HCT116 (cell line): ENCODE measurements around the gene STK36. TPM values are rescaled to one million over a fixed set of nuclear protein-coding genes. Genes with fewer than 3 reads are reported as not detected.

Experiments
- ATAC-seq: fragments of 200-7000 bp; cut with Tn5 transposase; 2 replicates; pipeline ENCODE4 v1.9.1; 2020; ENCODE audit warnings: mild to moderate bottlenecking, moderate library complexity
- BruUV-seq: library from RNA; stranded (reverse); fragments of 400-500 nt; replicated peaks from 2 replicates; lab custom pipeline; 2021; lab: Mats Ljungman, UMichigan
- CTCF ChIA-PET: fragments of 300-600 bp; sonication (Branson Sonifier 250); formaldehyde crosslinking; loops from one replicate; lab custom pipeline; 2021; ENCODE audit warnings: antibody characterized with exemption; lab: Charles Lee
- POLR2A ChIA-PET: fragments of 300-600, 350-600 bp; sonication (Branson Sonifier 250); formaldehyde crosslinking; loops from one replicate; lab custom pipeline; 2021; ENCODE audit warnings: antibody characterized with exemption; lab: Charles Lee
- RAD21 ChIA-PET, 2 experiments: fragments of 300-600 bp; sonication (Branson Sonifier 250); formaldehyde crosslinking; loops; one replicate each; lab custom pipeline; 2023; ENCODE audit warnings: low total read pairs in 2 of 2; ENCODE audit not compliant: uncharacterized antibody in 2 of 2, unreplicated experiment in 2 of 2, low non-redundant PET in 1 of 2; lab: Charles Lee
- DNase-seq: peaks from one replicate; pipeline ENCODE4 v3.0.0-alpha.2; 2010; ENCODE audit warnings: low read depth, low spot score
- H2AFZ ChIP-seq: fragments of 200-600 bp; shearing (Covaris generic), sonication (generic); 2 replicates; pipeline ENCODE4 v1.6.1; 2017; ENCODE audit warnings: low read depth, mixed run types, mixed read lengths, antibody characterized with exemption, low read length; ENCODE audit not compliant: poor library complexity, severe bottlenecking
- H3K27ac ChIP-seq: 2 replicates; pipeline ENCODE4 v1.5.1; 2012; ENCODE audit warnings: low read depth, low read length
- H3K27me3 ChIP-seq: fragments of 200-600 bp; sonication (generic); 2 replicates; pipeline ENCODE4 v1.6.1; 2016; ENCODE audit warnings: mixed run types, low read length, mixed read lengths; ENCODE audit not compliant: insufficient read depth
- H3K36me3 ChIP-seq, 2 experiments: fragments of 200-500 bp in 1 of 2; fragments of 200-600 bp in 1 of 2; sonication (Bioruptor generic) in 1 of 2; sonication (generic) in 1 of 2; 2 replicates each; pipeline versions ENCODE4 v1.5.1 to v1.6.1; 2014 to 2016; ENCODE audit warnings: low read length in 2 of 2, inconsistent platforms in 1 of 2, mixed read lengths in 1 of 2, mixed run types in 1 of 2; ENCODE audit not compliant: insufficient read depth in 2 of 2, control insufficient read depth in 1 of 2
- H3K4me1 ChIP-seq, 2 experiments: fragments of 200-600 bp in 1 of 2; sonication (generic) in 1 of 2; 2 replicates each; pipeline versions ENCODE4 v1.5.1 to v1.6.1; 2012 to 2017; ENCODE audit warnings: low read length in 2 of 2, inconsistent platforms in 1 of 2, mild to moderate bottlenecking in 1 of 2, mixed read lengths in 1 of 2, mixed run types in 1 of 2, moderate library complexity in 1 of 2; ENCODE audit not compliant: insufficient read depth in 2 of 2, control insufficient read depth in 1 of 2
- H3K4me2 ChIP-seq: fragments of 200-600 bp; sonication (generic); 2 replicates; pipeline ENCODE4 v1.6.1; 2017; ENCODE audit warnings: mixed run types, low read length, mixed read lengths
- H3K4me3 ChIP-seq, 2 experiments: fragments of 200-600 bp in 1 of 2; sonication (generic) in 1 of 2; replicated peaks in 1 of 2; 2 replicates each; pipeline ENCODE4 v1.5.1; 2011 to 2016; ENCODE audit warnings: low read length in 2 of 2, control low read depth in 1 of 2, low read depth in 1 of 2, mild to moderate bottlenecking in 1 of 2, mixed read lengths in 1 of 2, mixed run types in 1 of 2
- H3K79me2 ChIP-seq: fragments of 200-600 bp; sonication (generic); 2 replicates; pipeline ENCODE4 v1.6.1; 2017; ENCODE audit warnings: mild to moderate bottlenecking, mixed run types, low read length, moderate library complexity, mixed read lengths; ENCODE audit not compliant: insufficient read depth
- H3K9ac ChIP-seq: fragments of 200-600 bp; sonication (generic); 2 replicates; pipeline ENCODE4 v1.6.1; 2016; ENCODE audit warnings: low read length, mixed read lengths
- H3K9me2 ChIP-seq: fragments of 200-600 bp; sonication (generic), shearing (Covaris generic); 2 replicates; pipeline ENCODE4 v1.6.1; 2017; ENCODE audit warnings: mixed run types, mild to moderate bottlenecking, moderate library complexity; ENCODE audit not compliant: insufficient read depth
- H3K9me3 ChIP-seq, 2 experiments: fragments of 200-500 bp in 1 of 2; fragments of 200-600 bp in 1 of 2; sonication (Bioruptor generic) in 1 of 2; sonication (generic) in 1 of 2; 2 replicates each; pipeline ENCODE4 v1.6.1; 2014 to 2017; ENCODE audit warnings: low read length in 2 of 2, mixed read lengths in 2 of 2, inconsistent platforms in 1 of 2, low read depth in 1 of 2, mild to moderate bottlenecking in 1 of 2, mixed run types in 1 of 2, moderate library complexity in 1 of 2; ENCODE audit not compliant: control insufficient read depth in 1 of 2, insufficient read depth in 1 of 2
- H4K20me1 ChIP-seq: fragments of 200-600 bp; sonication (generic), shearing (Covaris generic); 2 replicates; pipeline ENCODE4 v1.6.1; 2017; ENCODE audit warnings: mixed run types, mild to moderate bottlenecking, moderate library complexity; ENCODE audit not compliant: insufficient read depth
- CBX3 ChIP-seq: IDR thresholded peaks from 2 replicates; pipeline ENCODE4 v1.6.1; 2012; ENCODE audit warnings: low read depth
- CTCF ChIP-seq, 3 experiments: fragments of 200-600 bp in 1 of 3; sonication (generic) in 1 of 3; IDR thresholded peaks in 2 of 3; conservative IDR thresholded peaks in 1 of 3; 2 replicates each; pipeline ENCODE4 v1.5.1; 2012 to 2017; ENCODE audit warnings: low read depth in 2 of 3, low read length in 2 of 3, antibody characterized with exemption in 1 of 3, borderline replicate concordance in 1 of 3, control low read depth in 1 of 3, mild to moderate bottlenecking in 1 of 3, mixed read lengths in 1 of 3, mixed run types in 1 of 3, moderate library complexity in 1 of 3; ENCODE audit not compliant: insufficient read depth in 1 of 3
- ELF1 ChIP-seq: IDR thresholded peaks from 2 replicates; pipeline ENCODE4 v1.6.1; 2012; ENCODE audit warnings: low read depth, borderline replicate concordance
- FOSL1 ChIP-seq: IDR thresholded peaks from 2 replicates; pipeline ENCODE4 v1.6.1; 2012; ENCODE audit warnings: low read depth
- POLR2AphosphoS5 ChIP-seq: IDR thresholded peaks from 2 replicates; pipeline ENCODE4 v1.6.1; 2011; ENCODE audit warnings: mild to moderate bottlenecking, low read depth, low read length, moderate library complexity
- RAD21 ChIP-seq: IDR thresholded peaks from 2 replicates; pipeline ENCODE4 v1.6.1; 2012; ENCODE audit warnings: low read depth, mild to moderate bottlenecking
- SRF ChIP-seq: IDR thresholded peaks from 2 replicates; pipeline ENCODE4 v1.6.1; 2012; ENCODE audit warnings: low read depth
- YY1 ChIP-seq: IDR thresholded peaks from 2 replicates; pipeline ENCODE4 v1.6.1; 2011; ENCODE audit warnings: low read length, low read depth, moderate library complexity, mild to moderate bottlenecking; ENCODE audit not compliant: insufficient replicate concordance; ENCODE audit errors: extremely low read depth
- intact Hi-C: fragments of 100-400 bp; cut with micrococcal nuclease; formaldehyde crosslinking; loops from 2 replicates; pipeline ENCODE4 v1.10.0; 2022
- total RNA-seq: library from RNA; stranded (reverse); gene quantifications from one replicate; pipeline ENCODE4 v1.2.1, GENCODE V29; 2021; ENCODE audit not compliant: unreplicated experiment
- TF ChIP-seq, protein P1 (sequence below): IDR thresholded peaks from 2 replicates; pipeline ENCODE4 v1.6.1; 2012; ENCODE audit warnings: low read depth

STK36 gene
- total RNA-seq, 1 experiment from 2014 or later = 45.5 TPM

DNA sequence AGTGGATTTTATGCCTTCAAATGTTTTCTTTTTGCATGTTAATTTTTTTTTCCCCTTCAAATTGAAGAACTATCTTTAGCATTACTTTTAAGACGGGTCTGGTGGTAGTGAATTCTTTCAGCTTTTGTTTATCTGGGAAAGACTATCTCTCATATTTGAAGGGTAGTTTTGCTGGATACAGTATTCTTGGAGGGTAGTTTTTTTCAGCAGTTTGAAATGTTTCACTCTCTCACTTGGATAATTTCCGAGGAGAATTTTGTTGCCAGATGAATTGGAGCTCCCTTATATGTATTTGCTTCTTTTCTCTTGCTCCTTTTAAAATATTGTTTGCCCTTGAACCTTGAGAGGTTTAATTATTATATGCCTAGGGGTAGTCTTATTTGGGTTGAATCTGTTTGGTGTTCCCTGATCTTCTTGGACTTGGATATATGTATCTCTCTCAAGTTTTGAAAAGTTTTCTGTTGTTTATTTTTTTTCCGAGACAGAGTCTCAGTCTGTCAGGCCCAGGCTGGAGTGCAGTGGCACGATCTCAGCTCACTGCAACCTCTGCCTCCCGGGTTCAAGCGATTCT is 54.2 kb downstream of the STK36 start:
- H3K9ac ChIP-seq = no peak overlapping the region
- H3K4me1 ChIP-seq = peaks cover 6 to 13% of the 10 kb centered on the region in 2 experiments
- H3K4me3 ChIP-seq = no peak overlapping the region
- no peak for DNase-seq
- RAD21 ChIA-PET = no interaction called here
- H3K79me2 ChIP-seq = peaks cover 93% of the 10 kb centered on the region
- H3K9me3 ChIP-seq = no peaks in the 10 kb centered on the region; a peak in 1 of 4 replicates
- peaks cover 0 to 5% of the 10 kb centered on the region in 2 experiments; a peak in 1 of 4 replicates for H3K36me3 ChIP-seq
- H3K27me3 ChIP-seq = no peaks in the 10 kb centered on the region
- no peaks in the 10 kb centered on the region; the same call in 1 of the 2 replicates for H4K20me1 ChIP-seq
- H2AFZ ChIP-seq = no peak overlapping the region
- H3K9me2 ChIP-seq = no peaks in the 10 kb centered on the region
- no peak overlapping the region for H3K4me2 ChIP-seq
- intact Hi-C loops = no loop called here
- no peak overlapping the region for H3K27ac ChIP-seq
- TF ChIP-seq SRF = no peak
- no peak for TF ChIP-seq POLR2AphosphoS5
- TF ChIP-seq ELF1 = no peak
- POLR2A ChIA-PET = no interaction called here
- CTCF ChIA-PET = interaction anchor here (1.0 to 2.3 kb wide), 5 partner anchors 16 to 126 kb away, joined by 3 to 19 read pairs (median 3); partner anchors contain the start of gene TTLL4
- no peak for ATAC-seq
- BruUV-seq = no TSS peak

DNA sequence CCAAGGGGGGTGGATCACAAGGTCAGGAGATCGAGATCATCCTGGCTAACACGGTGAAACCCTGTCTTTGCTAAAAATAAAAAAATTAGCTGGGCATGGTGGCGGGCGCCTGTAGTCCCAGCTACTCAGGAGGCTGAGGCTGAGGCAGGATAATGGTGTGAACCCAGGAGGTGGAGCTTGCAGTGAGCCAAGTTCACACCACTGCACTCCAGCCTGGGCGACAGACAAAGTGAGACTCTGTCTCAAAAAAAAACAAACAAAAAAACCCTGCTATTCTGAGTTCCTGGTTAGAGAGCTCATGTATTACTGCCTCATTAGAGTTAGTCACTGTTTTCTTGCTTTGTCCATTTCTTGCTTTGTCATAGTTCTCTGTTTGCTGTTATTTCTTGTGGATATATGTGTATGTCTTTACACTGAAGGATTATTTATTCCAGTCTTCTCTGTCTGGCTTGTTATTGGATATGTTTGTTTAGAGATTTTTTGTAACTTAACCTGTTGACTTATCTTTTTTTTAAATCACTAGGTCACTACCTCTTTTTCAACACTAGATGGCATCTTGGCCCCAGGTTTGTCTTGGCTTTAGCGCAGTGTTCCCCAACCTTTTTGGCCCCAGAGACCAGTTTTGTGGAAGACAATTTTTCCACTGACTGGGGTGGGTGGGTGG is 55.7 kb downstream of the STK36 start:
- H3K4me3 ChIP-seq = no peak overlapping the region
- CTCF ChIA-PET = interaction anchor here (0.8 to 2.3 kb wide), 4 partner anchors 15 to 123 kb away, joined by 4 to 19 read pairs (median 7); partner anchors contain the start of gene TTLL4
- no peak overlapping the region for H2AFZ ChIP-seq
- H3K9ac ChIP-seq = no peak overlapping the region
- H3K9me3 ChIP-seq = no peaks in the 10 kb centered on the region; a peak in 1 of 4 replicates
- no peaks in the 10 kb centered on the region for H3K9me2 ChIP-seq
- POLR2A ChIA-PET = interaction anchor here (1.0 kb wide), 1 partner anchor 17 kb away, joined by 3 read pairs; the partner anchor contains the start of gene TTLL4
- H3K4me2 ChIP-seq = no peak overlapping the region
- DNase-seq (no peak), ATAC-seq (no peak)
- RAD21 ChIA-PET = interaction anchor here in 1 of 2 experiments (0.7 to 1.0 kb wide), 2 partner anchors 120 to 121 kb away, joined by 3 read pairs; no protein-coding TSS in a partner anchor
- peaks cover 88% of the 10 kb centered on the region for H3K79me2 ChIP-seq
- H3K27me3 ChIP-seq = no peaks in the 10 kb centered on the region
- TF ChIP-seq CTCF (IDR thresholded peaks at IDR 0.05 in 2 of 3, conservative IDR thresholded peaks at IDR 0.05 in 1 of 3; ENCODE audit: borderline replicate concordance in 1 of 3, insufficient read depth in 1 of 3, low read depth in 2 of 3, low read length in 2 of 3) (peak; percentile 47 to 83 (median 58)), CBX3 (peak; percentile 65; the same call in 1 of the 2 replicates), YY1 (no peak), RAD21 (peak; percentile 75), SRF (no peak), POLR2AphosphoS5 (no peak), FOSL1 (no peak)
- TF ChIP-seq, protein P1, sequence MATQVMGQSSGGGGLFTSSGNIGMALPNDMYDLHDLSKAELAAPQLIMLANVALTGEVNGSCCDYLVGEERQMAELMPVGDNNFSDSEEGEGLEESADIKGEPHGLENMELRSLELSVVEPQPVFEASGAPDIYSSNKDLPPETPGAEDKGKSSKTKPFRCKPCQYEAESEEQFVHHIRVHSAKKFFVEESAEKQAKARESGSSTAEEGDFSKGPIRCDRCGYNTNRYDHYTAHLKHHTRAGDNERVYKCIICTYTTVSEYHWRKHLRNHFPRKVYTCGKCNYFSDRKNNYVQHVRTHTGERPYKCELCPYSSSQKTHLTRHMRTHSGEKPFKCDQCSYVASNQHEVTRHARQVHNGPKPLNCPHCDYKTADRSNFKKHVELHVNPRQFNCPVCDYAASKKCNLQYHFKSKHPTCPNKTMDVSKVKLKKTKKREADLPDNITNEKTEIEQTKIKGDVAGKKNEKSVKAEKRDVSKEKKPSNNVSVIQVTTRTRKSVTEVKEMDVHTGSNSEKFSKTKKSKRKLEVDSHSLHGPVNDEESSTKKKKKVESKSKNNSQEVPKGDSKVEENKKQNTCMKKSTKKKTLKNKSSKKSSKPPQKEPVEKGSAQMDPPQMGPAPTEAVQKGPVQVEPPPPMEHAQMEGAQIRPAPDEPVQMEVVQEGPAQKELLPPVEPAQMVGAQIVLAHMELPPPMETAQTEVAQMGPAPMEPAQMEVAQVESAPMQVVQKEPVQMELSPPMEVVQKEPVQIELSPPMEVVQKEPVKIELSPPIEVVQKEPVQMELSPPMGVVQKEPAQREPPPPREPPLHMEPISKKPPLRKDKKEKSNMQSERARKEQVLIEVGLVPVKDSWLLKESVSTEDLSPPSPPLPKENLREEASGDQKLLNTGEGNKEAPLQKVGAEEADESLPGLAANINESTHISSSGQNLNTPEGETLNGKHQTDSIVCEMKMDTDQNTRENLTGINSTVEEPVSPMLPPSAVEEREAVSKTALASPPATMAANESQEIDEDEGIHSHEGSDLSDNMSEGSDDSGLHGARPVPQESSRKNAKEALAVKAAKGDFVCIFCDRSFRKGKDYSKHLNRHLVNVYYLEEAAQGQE = no peak
- no peaks in the 10 kb centered on the region; the same call in 1 of the 2 replicates for H4K20me1 ChIP-seq
- intact Hi-C loops = no loop called here
- no peak overlapping the region for H3K27ac ChIP-seq
- H3K36me3 ChIP-seq = peaks cover 0 to 5% of the 10 kb centered on the region in 2 experiments; a peak in 2 of 4 replicates
- no TSS peak for BruUV-seq
- peaks cover 17 to 29% of the 10 kb centered on the region in 2 experiments for H3K4me1 ChIP-seq
